ENCODE results near the gene TMEM18.

Gene TMEM18

DNA sequence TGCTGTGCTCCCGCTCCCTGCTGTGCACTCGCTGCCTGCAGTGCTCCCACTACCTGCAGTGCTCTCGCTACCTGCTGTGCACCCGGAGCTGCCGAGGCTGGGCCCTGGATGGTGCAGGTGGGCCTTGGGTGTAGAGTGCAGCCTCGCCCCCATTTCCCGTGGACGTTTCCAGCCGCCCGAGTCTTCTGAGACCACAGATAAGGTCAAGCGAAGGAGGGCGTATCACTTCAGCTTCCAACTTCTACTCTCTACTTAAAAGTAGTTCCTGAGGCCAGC, 15.9 kb downstream of the TMEM18 start:
- Histone ChIP-seq H3K36me3 (ENCODE audit: control insufficient read depth, insufficient read depth, low read length) (peaks cover 7% of the 10 kb centered on the region), H3K27me3 (replicated peaks; ENCODE audit: control insufficient read depth, insufficient read depth, low read length) (no peaks in the 10 kb centered on the region), H3K4me3 (replicated peaks; ENCODE audit: low read depth, low read length) (no peak overlapping the region)
- no peak for DNase-seq (ENCODE audit: extremely low read depth, insufficient read length)
- TF ChIP-seq, protein P1, sequence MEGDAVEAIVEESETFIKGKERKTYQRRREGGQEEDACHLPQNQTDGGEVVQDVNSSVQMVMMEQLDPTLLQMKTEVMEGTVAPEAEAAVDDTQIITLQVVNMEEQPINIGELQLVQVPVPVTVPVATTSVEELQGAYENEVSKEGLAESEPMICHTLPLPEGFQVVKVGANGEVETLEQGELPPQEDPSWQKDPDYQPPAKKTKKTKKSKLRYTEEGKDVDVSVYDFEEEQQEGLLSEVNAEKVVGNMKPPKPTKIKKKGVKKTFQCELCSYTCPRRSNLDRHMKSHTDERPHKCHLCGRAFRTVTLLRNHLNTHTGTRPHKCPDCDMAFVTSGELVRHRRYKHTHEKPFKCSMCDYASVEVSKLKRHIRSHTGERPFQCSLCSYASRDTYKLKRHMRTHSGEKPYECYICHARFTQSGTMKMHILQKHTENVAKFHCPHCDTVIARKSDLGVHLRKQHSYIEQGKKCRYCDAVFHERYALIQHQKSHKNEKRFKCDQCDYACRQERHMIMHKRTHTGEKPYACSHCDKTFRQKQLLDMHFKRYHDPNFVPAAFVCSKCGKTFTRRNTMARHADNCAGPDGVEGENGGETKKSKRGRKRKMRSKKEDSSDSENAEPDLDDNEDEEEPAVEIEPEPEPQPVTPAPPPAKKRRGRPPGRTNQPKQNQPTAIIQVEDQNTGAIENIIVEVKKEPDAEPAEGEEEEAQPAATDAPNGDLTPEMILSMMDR (IDR thresholded peaks at IDR 0.05; ENCODE audit: insufficient read depth, low read length, poor library complexity, severe bottlenecking): no peak

DNA sequence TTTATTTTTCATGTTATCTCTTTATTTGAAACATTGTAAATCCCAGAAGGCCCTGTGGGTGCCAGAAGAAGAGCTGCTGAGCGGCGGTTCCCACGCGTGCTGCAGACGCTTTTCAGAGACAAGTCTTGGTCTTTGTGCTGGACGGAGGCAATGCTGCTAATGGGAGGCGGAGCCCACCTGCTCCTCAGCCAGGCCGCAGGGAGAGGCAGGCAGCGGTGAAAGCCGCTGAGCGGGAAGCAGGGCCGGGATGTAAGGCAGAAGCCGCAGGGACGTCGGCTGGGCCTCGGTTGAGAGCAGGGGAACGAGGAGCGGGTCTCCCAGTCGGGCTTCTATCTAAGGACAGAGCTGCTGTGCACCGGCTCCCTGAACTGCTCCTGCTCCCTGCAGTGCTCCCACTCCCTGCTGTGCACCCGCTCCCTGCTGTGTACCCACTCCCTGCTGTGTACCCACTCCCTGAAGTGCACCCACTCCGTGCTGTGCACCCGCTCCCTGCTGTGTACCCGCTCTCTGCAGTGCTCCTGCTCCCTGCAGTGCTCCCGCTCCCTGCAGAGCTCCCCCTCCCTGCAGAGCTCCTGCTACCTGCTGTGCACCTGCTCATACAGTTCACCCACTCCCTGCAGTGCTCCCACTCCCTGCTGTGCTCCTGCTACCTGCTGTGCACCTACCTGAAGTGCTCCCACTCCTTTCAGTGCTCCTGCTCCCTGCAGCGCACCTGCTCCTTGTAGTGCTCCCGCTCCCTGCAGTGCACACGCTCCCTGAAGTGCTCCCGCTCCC, 16.4 kb downstream of the TMEM18 start:
- peaks cover 3% of the 10 kb centered on the region for H3K36me3 ChIP-seq (ENCODE audit: control insufficient read depth, insufficient read depth, low read length)
- TF ChIP-seq, protein P1 (IDR thresholded peaks at IDR 0.05; ENCODE audit: insufficient read depth, low read length, poor library complexity, severe bottlenecking): no peak

DNA sequence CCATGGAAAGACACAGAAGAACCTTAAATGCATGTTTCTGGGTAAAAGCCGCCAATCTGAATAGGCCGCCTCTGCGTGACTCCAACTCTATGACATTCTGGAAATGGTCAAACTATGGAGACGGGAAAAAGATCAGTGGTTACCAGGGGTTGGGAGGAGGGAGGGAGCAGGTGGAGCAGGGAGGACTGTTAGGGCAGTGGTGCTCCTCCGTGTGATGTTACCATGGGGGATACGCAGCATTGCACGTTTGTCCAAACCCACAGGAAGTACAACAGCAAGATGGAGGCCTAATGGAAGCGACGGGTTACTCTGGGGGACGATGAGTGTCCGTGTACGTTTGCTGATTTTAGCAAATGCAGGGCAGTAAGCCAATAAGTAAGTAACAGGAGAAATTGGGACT, 17.2 kb downstream of the TMEM18 start:
- DNase-seq (ENCODE audit: extremely low read depth, insufficient read length): no peak
- H3K36me3 ChIP-seq (ENCODE audit: control insufficient read depth, insufficient read depth, low read length): peaks cover 2% of the 10 kb centered on the region
- no peaks in the 10 kb centered on the region for H3K27me3 ChIP-seq (replicated peaks; ENCODE audit: control insufficient read depth, insufficient read depth, low read length)
- H3K4me3 ChIP-seq (replicated peaks; ENCODE audit: low read depth, low read length): no peak overlapping the region
- TF ChIP-seq, protein P1 (IDR thresholded peaks at IDR 0.05; ENCODE audit: insufficient read depth, low read length, poor library complexity, severe bottlenecking): no peak

More for the DNA sequence above, 16.4 kb downstream of the TMEM18 start:
- no peak for DNase-seq (ENCODE audit: extremely low read depth, insufficient read length)
- Histone ChIP-seq H3K27me3 (replicated peaks; ENCODE audit: control insufficient read depth, insufficient read depth, low read length) (no peaks in the 10 kb centered on the region), H3K4me3 (replicated peaks; ENCODE audit: low read depth, low read length) (no peak overlapping the region)

DNA sequence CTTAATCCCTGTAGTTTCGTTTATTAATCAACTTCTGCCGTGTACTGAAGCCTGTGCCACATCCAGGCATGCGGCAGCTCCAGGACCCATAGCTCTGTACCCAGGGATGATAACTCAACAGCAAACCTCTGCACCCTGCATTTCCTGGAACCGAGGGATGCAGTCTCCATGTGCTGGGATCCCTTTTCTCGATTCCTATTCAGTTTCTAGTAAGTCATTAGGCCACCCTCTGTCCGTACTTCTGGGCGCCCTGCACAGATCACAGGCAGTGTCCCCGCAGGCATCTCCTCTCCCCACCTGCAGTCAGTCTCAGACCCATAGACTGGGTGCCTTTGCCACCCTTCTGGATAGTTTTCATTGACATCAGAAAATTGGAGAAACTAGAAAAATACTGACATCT, 18.8 kb downstream of the TMEM18 start:
- no peak for DNase-seq (ENCODE audit: extremely low read depth, insufficient read length)
- TF ChIP-seq, protein P1 (IDR thresholded peaks at IDR 0.05; ENCODE audit: insufficient read depth, low read length, poor library complexity, severe bottlenecking): no peak
- Histone ChIP-seq H3K36me3 (ENCODE audit: control insufficient read depth, insufficient read depth, low read length) (peaks cover 1% of the 10 kb centered on the region), H3K4me3 (replicated peaks; ENCODE audit: low read depth, low read length) (no peak overlapping the region), H3K27me3 (replicated peaks; ENCODE audit: control insufficient read depth, insufficient read depth, low read length) (no peaks in the 10 kb centered on the region)

DNA sequence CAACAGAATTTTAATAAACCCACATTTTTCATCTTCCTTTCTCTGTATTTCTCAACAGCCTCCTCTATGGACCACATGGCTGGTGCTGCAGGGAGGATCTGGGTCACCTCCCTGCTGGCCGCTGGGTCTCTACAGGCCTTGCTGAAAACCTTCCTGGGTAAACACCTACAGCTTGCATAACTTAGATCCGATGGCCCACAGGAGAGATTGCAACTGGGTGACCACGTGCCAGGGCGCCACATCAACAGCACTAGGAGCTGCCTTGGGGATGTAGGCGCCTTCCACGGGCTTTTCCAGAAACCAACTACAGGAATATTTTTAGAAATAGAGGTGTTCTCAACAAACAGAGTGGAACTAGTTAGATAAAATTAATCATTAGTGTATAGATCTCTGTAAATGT, 19.4 kb downstream of the TMEM18 start:
- H3K36me3 ChIP-seq (ENCODE audit: control insufficient read depth, insufficient read depth, low read length): no peaks in the 10 kb centered on the region
- no peak for DNase-seq (ENCODE audit: extremely low read depth, insufficient read length)
- no peaks in the 10 kb centered on the region for H3K27me3 ChIP-seq (replicated peaks; ENCODE audit: control insufficient read depth, insufficient read depth, low read length)
- TF ChIP-seq, protein P1 (IDR thresholded peaks at IDR 0.05; ENCODE audit: insufficient read depth, low read length, poor library complexity, severe bottlenecking): no peak
- H3K4me3 ChIP-seq (replicated peaks; ENCODE audit: low read depth, low read length): no peak overlapping the region

DNA sequence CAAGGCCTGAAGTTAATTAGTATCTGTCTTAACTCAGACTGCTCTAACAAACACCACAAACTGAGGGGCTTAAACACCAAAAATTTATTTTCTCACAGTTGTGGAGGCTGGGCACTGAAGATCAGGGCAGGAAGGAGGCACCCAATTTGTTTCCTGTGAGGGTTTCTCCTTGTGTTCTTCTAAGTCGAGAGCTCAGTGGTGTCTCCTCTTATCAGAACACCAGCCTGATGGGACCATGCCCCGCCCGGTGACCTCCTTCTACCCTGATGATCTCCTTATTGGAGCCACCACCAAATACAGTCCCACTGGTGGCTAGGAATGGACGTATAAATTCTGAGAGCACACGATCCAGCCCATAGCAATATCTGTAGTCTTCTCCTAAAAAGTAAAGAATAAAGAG, 20.5 kb downstream of the TMEM18 start:
- no peak for DNase-seq (ENCODE audit: extremely low read depth, insufficient read length)
- Histone ChIP-seq H3K4me3 (replicated peaks; ENCODE audit: low read depth, low read length) (no peak overlapping the region), H3K36me3 (ENCODE audit: control insufficient read depth, insufficient read depth, low read length) (no peaks in the 10 kb centered on the region), H3K27me3 (replicated peaks; ENCODE audit: control insufficient read depth, insufficient read depth, low read length) (no peaks in the 10 kb centered on the region)
- TF ChIP-seq, protein P1 (IDR thresholded peaks at IDR 0.05; ENCODE audit: insufficient read depth, low read length, poor library complexity, severe bottlenecking): no peak
